ENCODE data around the gene CENPP.
"Not testable (repeated sequence)": the region's sequence is repeated elsewhere in the genome, so short reads cannot be mapped to it uniquely, and the experiment has no call there.

CENPP gene

GRCh38 chr9:92576175-92576574, 250.4 kb downstream of the CENPP start:
- no peaks in the 10 kb centered on the region for H3K27me3 ChIP-seq (ENCODE audit: control insufficient read depth, insufficient read depth, low read length)
- no peak overlapping the region for H3K27ac ChIP-seq (ENCODE audit: low read length)
- H3K4me3 ChIP-seq (ENCODE audit: low read length) = no peak overlapping the region
- H3K4me1 ChIP-seq (ENCODE audit: control insufficient read depth, insufficient read depth, low read length) = no peaks in the 10 kb centered on the region
- WGBS (ENCODE audit: insufficient coverage, insufficient read length) = no CpG with 5 or more reads among the region's 1 CpG
- no peaks in the 10 kb centered on the region for H3K36me3 ChIP-seq (ENCODE audit: control insufficient read depth, insufficient read depth, low read length)
- H3K9me3 ChIP-seq (ENCODE audit: control insufficient read depth, insufficient read depth, low read length) = no peaks in the 10 kb centered on the region
- no peak for DNase-seq (ENCODE audit: low read depth, low spot score)

- Histone ChIP-seq H3K4me3 (ENCODE audit: low read length) (no peak overlapping the region), H3K27ac (ENCODE audit: low read length) (no peak overlapping the region), H3K27me3 (ENCODE audit: control insufficient read depth, insufficient read depth, low read length) (no peaks in the 10 kb centered on the region), H3K36me3 (ENCODE audit: control insufficient read depth, insufficient read depth, low read length) (no peaks in the 10 kb centered on the region), H3K4me1 (ENCODE audit: control insufficient read depth, insufficient read depth, low read length) (no peaks in the 10 kb centered on the region), H3K9me3 (ENCODE audit: control insufficient read depth, insufficient read depth, low read length) (no peaks in the 10 kb centered on the region)
- no CpG with 5 or more reads among the region's 1 CpG for WGBS (ENCODE audit: insufficient coverage, insufficient read length)
- DNase-seq (ENCODE audit: low read depth, low spot score) = no peak
Measured at GRCh38 chr9:92589923-92590322, 264.2 kb downstream of the CENPP start.

GRCh38 chr9:92590377-92590776, 264.6 kb downstream of the CENPP start:
- Histone ChIP-seq H3K36me3 (ENCODE audit: control insufficient read depth, insufficient read depth, low read length) (no peaks in the 10 kb centered on the region), H3K9me3 (ENCODE audit: control insufficient read depth, insufficient read depth, low read length) (no peaks in the 10 kb centered on the region), H3K27me3 (ENCODE audit: control insufficient read depth, insufficient read depth, low read length) (no peaks in the 10 kb centered on the region), H3K27ac (ENCODE audit: low read length) (no peak overlapping the region), H3K4me3 (ENCODE audit: low read length) (no peak overlapping the region), H3K4me1 (ENCODE audit: control insufficient read depth, insufficient read depth, low read length) (no peaks in the 10 kb centered on the region)
- WGBS (ENCODE audit: insufficient coverage, insufficient read length) = no CpG with 5 or more reads among the region's 3 CpGs
- no peak for DNase-seq (ENCODE audit: low read depth, low spot score)

GRCh38 chr9:92592537-92592936, 266.8 kb downstream of the CENPP start:
- H3K9me3 ChIP-seq (ENCODE audit: control insufficient read depth, insufficient read depth, low read length) = no peaks in the 10 kb centered on the region
- H3K36me3 ChIP-seq (ENCODE audit: control insufficient read depth, insufficient read depth, low read length) = no peaks in the 10 kb centered on the region
- DNase-seq (ENCODE audit: low read depth, low spot score) = no peak
- H3K27me3 ChIP-seq (ENCODE audit: control insufficient read depth, insufficient read depth, low read length) = no peaks in the 10 kb centered on the region
- H3K27ac ChIP-seq (ENCODE audit: low read length) = no peak overlapping the region
- no CpG with 5 or more reads among the region's 1 CpG for WGBS (ENCODE audit: insufficient coverage, insufficient read length)
- H3K4me3 ChIP-seq (ENCODE audit: low read length) = no peak overlapping the region
- H3K4me1 ChIP-seq (ENCODE audit: control insufficient read depth, insufficient read depth, low read length) = no peaks in the 10 kb centered on the region

- Histone ChIP-seq H3K9me3 (ENCODE audit: control insufficient read depth, insufficient read depth, low read length) (no peaks in the 10 kb centered on the region), H3K27me3 (ENCODE audit: control insufficient read depth, insufficient read depth, low read length) (no peaks in the 10 kb centered on the region), H3K4me3 (ENCODE audit: low read length) (no peak overlapping the region), H3K36me3 (ENCODE audit: control insufficient read depth, insufficient read depth, low read length) (no peaks in the 10 kb centered on the region), H3K4me1 (ENCODE audit: control insufficient read depth, insufficient read depth, low read length) (no peaks in the 10 kb centered on the region), H3K27ac (ENCODE audit: low read length) (no peak overlapping the region)
- no CpG with 5 or more reads among the region's 7 CpGs for WGBS (ENCODE audit: insufficient coverage, insufficient read length)
- DNase-seq (ENCODE audit: low read depth, low spot score) = no peak
Measured at GRCh38 chr9:92592946-92593861, 267.5 kb downstream of the CENPP start.

GRCh38 chr9:92595075-92595474, 269.3 kb downstream of the CENPP start:
- not testable (repeated sequence) for H3K27me3 ChIP-seq (ENCODE audit: control insufficient read depth, insufficient read depth, low read length); H3K4me1 ChIP-seq (ENCODE audit: control insufficient read depth, insufficient read depth, low read length); DNase-seq (ENCODE audit: low read depth, low spot score); H3K4me3 ChIP-seq (ENCODE audit: low read length); H3K9me3 ChIP-seq (ENCODE audit: control insufficient read depth, insufficient read depth, low read length); H3K27ac ChIP-seq (ENCODE audit: low read length); H3K36me3 ChIP-seq (ENCODE audit: control insufficient read depth, insufficient read depth, low read length)
- WGBS (ENCODE audit: insufficient coverage, insufficient read length) = no CpG with 5 or more reads among the region's 1 CpG

- no peaks in the 10 kb centered on the region for H3K4me1 ChIP-seq (ENCODE audit: control insufficient read depth, insufficient read depth, low read length)
- H3K27ac ChIP-seq (ENCODE audit: low read length) = no peak overlapping the region
- H3K36me3 ChIP-seq (ENCODE audit: control insufficient read depth, insufficient read depth, low read length) = no peaks in the 10 kb centered on the region
- H3K9me3 ChIP-seq (ENCODE audit: control insufficient read depth, insufficient read depth, low read length) = no peaks in the 10 kb centered on the region
- WGBS (ENCODE audit: insufficient coverage, insufficient read length) = no CpG with 5 or more reads among the region's 1 CpG
- no peak for DNase-seq (ENCODE audit: low read depth, low spot score)
- no peaks in the 10 kb centered on the region for H3K27me3 ChIP-seq (ENCODE audit: control insufficient read depth, insufficient read depth, low read length)
- no peak overlapping the region for H3K4me3 ChIP-seq (ENCODE audit: low read length)
Measured at GRCh38 chr9:92595930-92596329, 270.2 kb downstream of the CENPP start.

- no CpG with 5 or more reads among the region's 2 CpGs for WGBS (ENCODE audit: insufficient coverage, insufficient read length)
- no peak overlapping the region for H3K27ac ChIP-seq (ENCODE audit: low read length)
- no peaks in the 10 kb centered on the region for H3K4me1 ChIP-seq (ENCODE audit: control insufficient read depth, insufficient read depth, low read length)
Measured at GRCh38 chr9:92598382-92598781, 272.6 kb downstream of the CENPP start.

GRCh38 chr9:92599938-92600461, 274.2 kb downstream of the CENPP start:
- H3K27me3 ChIP-seq (ENCODE audit: control insufficient read depth, insufficient read depth, low read length) = no peaks in the 10 kb centered on the region
- DNase-seq (ENCODE audit: low read depth, low spot score) = no peak
- no CpG with 5 or more reads among the region's 4 CpGs for WGBS (ENCODE audit: insufficient coverage, insufficient read length)
- no peak overlapping the region for H3K27ac ChIP-seq (ENCODE audit: low read length)
- no peaks in the 10 kb centered on the region for H3K9me3 ChIP-seq (ENCODE audit: control insufficient read depth, insufficient read depth, low read length)
- no peak overlapping the region for H3K4me3 ChIP-seq (ENCODE audit: low read length)
- no peaks in the 10 kb centered on the region for H3K4me1 ChIP-seq (ENCODE audit: control insufficient read depth, insufficient read depth, low read length)
- no peaks in the 10 kb centered on the region for H3K36me3 ChIP-seq (ENCODE audit: control insufficient read depth, insufficient read depth, low read length)

More at GRCh38 chr9:92598382-92598781, 272.6 kb downstream of the CENPP start:
- Histone ChIP-seq H3K36me3 (ENCODE audit: control insufficient read depth, insufficient read depth, low read length) (no peaks in the 10 kb centered on the region), H3K27me3 (ENCODE audit: control insufficient read depth, insufficient read depth, low read length) (no peaks in the 10 kb centered on the region), H3K9me3 (ENCODE audit: control insufficient read depth, insufficient read depth, low read length) (no peaks in the 10 kb centered on the region), H3K4me3 (ENCODE audit: low read length) (no peak overlapping the region)
- DNase-seq (ENCODE audit: low read depth, low spot score) = no peak

GRCh38 chr9:92600462-92601261, 274.9 kb downstream of the CENPP start:
- H3K9me3 ChIP-seq (ENCODE audit: control insufficient read depth, insufficient read depth, low read length) = no peaks in the 10 kb centered on the region
- no peak overlapping the region for H3K4me3 ChIP-seq (ENCODE audit: low read length)
- no peak for DNase-seq (ENCODE audit: low read depth, low spot score)
- no peaks in the 10 kb centered on the region for H3K4me1 ChIP-seq (ENCODE audit: control insufficient read depth, insufficient read depth, low read length)
- no peaks in the 10 kb centered on the region for H3K27me3 ChIP-seq (ENCODE audit: control insufficient read depth, insufficient read depth, low read length)
- no CpG with 5 or more reads among the region's 12 CpGs for whole genome bisulfite sequencing (ENCODE audit: insufficient coverage, insufficient read length)
- H3K27ac ChIP-seq (ENCODE audit: low read length) = no peak overlapping the region
- no peaks in the 10 kb centered on the region for H3K36me3 ChIP-seq (ENCODE audit: control insufficient read depth, insufficient read depth, low read length)
